ENCODE results near the gene TMPRSS9. TPM values are rescaled to one million over a fixed set of nuclear protein-coding genes. Genes with fewer than 3 reads are reported as not detected.

TMPRSS9 gene
- total RNA-seq, 4 donors from 2014 or later, result not detected

- no peak overlapping the region for H3K4me3 ChIP-seq
- TF ChIP-seq CTCF (IDR thresholded peaks at IDR 0.05), result no peak
- no peak for TF ChIP-seq POLR2A (IDR thresholded peaks at IDR 0.05)
- no peak for TF ChIP-seq EP300 (IDR thresholded peaks at IDR 0.05)
- 89 to 97% methylated on average over 17 to 26 of the region's 26 CpGs for WGBS, 2 donors
- peaks cover 0 to 72% (median 0%) of the 10 kb centered on the region in 3 donors for H3K36me3 ChIP-seq
- H3K4me1 ChIP-seq, result no peaks in the 10 kb centered on the region
- H3K27me3 ChIP-seq, result no peaks in the 10 kb centered on the region
- H3K9me3 ChIP-seq, result no peaks in the 10 kb centered on the region
- no peak overlapping the region for H3K27ac ChIP-seq
- no peak for DNase-seq (ENCODE audit: low spot score in 2 of 2)
These were observed 81.2 kb downstream of the TMPRSS9 start for GRCh38 chr19:2441096-2441752.

GRCh38 chr19:2443116-2443784 lies 83.2 kb downstream of the TMPRSS9 start:
- Histone ChIP-seq H3K4me3 (no peak overlapping the region), H3K27ac (no peak overlapping the region), H3K27me3 (no peaks in the 10 kb centered on the region), H3K36me3 (peaks cover 0 to 61% (median 0%) of the 10 kb centered on the region in 3 donors), H3K4me1 (no peaks in the 10 kb centered on the region), H3K9me3 (no peaks in the 10 kb centered on the region)
- DNase-seq (ENCODE audit: low spot score in 2 of 2), result no peak
- 87 to 94% methylated on average over 16 to 17 of the region's 22 CpGs for WGBS, 2 donors
- no peak for TF ChIP-seq POLR2A (IDR thresholded peaks at IDR 0.05)

GRCh38 chr19:2443785-2444182 lies 83.7 kb downstream of the TMPRSS9 start:
- H3K4me3 ChIP-seq, result no peak overlapping the region
- no peak overlapping the region for H3K27ac ChIP-seq
- H3K4me1 ChIP-seq, result no peaks in the 10 kb centered on the region
- H3K36me3 ChIP-seq, result peaks cover 0 to 56% (median 0%) of the 10 kb centered on the region in 3 donors
- no peaks in the 10 kb centered on the region for H3K9me3 ChIP-seq
- DNase-seq (ENCODE audit: low spot score in 2 of 2), result no peak
- no peaks in the 10 kb centered on the region for H3K27me3 ChIP-seq
- 84 to 85% methylated on average over 17 of the region's 17 CpGs for WGBS, 2 donors
- TF ChIP-seq EP300 (IDR thresholded peaks at IDR 0.05) (no peak), POLR2A (IDR thresholded peaks at IDR 0.05) (no peak), CTCF (IDR thresholded peaks at IDR 0.05) (no peak)

GRCh38 chr19:2444251-2445002 lies 84.4 kb downstream of the TMPRSS9 start:
- Histone ChIP-seq H3K4me3 (no peak overlapping the region), H3K36me3 (peaks cover 0 to 60% (median 0%) of the 10 kb centered on the region in 3 donors), H3K4me1 (no peaks in the 10 kb centered on the region), H3K27me3 (no peaks in the 10 kb centered on the region), H3K9me3 (no peaks in the 10 kb centered on the region), H3K27ac (no peak overlapping the region)
- WGBS, 2 donors, result 90 to 94% methylated on average over 24 to 25 of the region's 34 CpGs
- DNase-seq (ENCODE audit: low spot score in 2 of 2), result no peak
- no peak for TF ChIP-seq EP300 (IDR thresholded peaks at IDR 0.05)
- no peak for TF ChIP-seq POLR2A (IDR thresholded peaks at IDR 0.05)
- TF ChIP-seq CTCF (IDR thresholded peaks at IDR 0.05), result no peak

GRCh38 chr19:2446381-2446780 lies 86.3 kb downstream of the TMPRSS9 start:
- Histone ChIP-seq H3K27me3 (no peaks in the 10 kb centered on the region), H3K4me1 (no peaks in the 10 kb centered on the region), H3K4me3 (no peak overlapping the region), H3K27ac (no peak overlapping the region), H3K36me3 (peaks cover 0 to 66% (median 0%) of the 10 kb centered on the region in 3 donors), H3K9me3 (no peaks in the 10 kb centered on the region)
- WGBS, 2 donors, result 76 to 80% methylated on average over 19 of the region's 19 CpGs
- TF ChIP-seq EP300 (IDR thresholded peaks at IDR 0.05) (no peak), CTCF (IDR thresholded peaks at IDR 0.05) (no peak), POLR2A (IDR thresholded peaks at IDR 0.05) (no peak)
- DNase-seq (ENCODE audit: low spot score in 2 of 2), result no peak
